Epithelial cell of proximal tubule (primary cell): ENCODE data around the gene MLN. TPM values are rescaled to one million over a fixed set of nuclear protein-coding genes. Genes with fewer than 3 reads are reported as not detected.

Source experiments
- DNase-seq: peaks from one replicate; pipeline ENCODE4 v3.0.0-alpha.2; 2011; ENCODE audit warnings: low read depth
- H3K4me3 ChIP-seq: 2 replicates; pipeline ENCODE4 v1.5.1; 2011; ENCODE audit warnings: low read depth, mild to moderate bottlenecking, low read length
- total RNA-seq: library from RNA; depleted of rRNA; stranded (reverse); fragments of >200 nt; gene quantifications from 2 replicates; pipeline ENCODE4 v1.2.3, GENCODE V29; 2015
- TF ChIP-seq, protein P1 (sequence below): conservative IDR thresholded peaks from 2 replicates; pipeline ENCODE4 v1.5.1; 2012; ENCODE audit warnings: low read depth, mild to moderate bottlenecking, low read length

MLN gene
- total RNA-seq, 1 donor from 2014 or later = not detected

GRCh38 chr6:33806841-33807240 lies 3.0 kb upstream of the MLN start:
- no peak for DNase-seq

GRCh38 chr6:33802186-33802958 lies 1.4 kb downstream of the MLN start:
- no peak for DNase-seq
- TF ChIP-seq, protein P1, sequence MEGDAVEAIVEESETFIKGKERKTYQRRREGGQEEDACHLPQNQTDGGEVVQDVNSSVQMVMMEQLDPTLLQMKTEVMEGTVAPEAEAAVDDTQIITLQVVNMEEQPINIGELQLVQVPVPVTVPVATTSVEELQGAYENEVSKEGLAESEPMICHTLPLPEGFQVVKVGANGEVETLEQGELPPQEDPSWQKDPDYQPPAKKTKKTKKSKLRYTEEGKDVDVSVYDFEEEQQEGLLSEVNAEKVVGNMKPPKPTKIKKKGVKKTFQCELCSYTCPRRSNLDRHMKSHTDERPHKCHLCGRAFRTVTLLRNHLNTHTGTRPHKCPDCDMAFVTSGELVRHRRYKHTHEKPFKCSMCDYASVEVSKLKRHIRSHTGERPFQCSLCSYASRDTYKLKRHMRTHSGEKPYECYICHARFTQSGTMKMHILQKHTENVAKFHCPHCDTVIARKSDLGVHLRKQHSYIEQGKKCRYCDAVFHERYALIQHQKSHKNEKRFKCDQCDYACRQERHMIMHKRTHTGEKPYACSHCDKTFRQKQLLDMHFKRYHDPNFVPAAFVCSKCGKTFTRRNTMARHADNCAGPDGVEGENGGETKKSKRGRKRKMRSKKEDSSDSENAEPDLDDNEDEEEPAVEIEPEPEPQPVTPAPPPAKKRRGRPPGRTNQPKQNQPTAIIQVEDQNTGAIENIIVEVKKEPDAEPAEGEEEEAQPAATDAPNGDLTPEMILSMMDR = no peak

More at GRCh38 chr6:33806841-33807240, 3.0 kb upstream of the MLN start:
- H3K4me3 ChIP-seq = no peak overlapping the region
- TF ChIP-seq, protein P1 = no peak

GRCh38 chr6:33801611-33802010 lies 2.2 kb downstream of the MLN start:
- TF ChIP-seq, protein P1 = no peak
- no peak overlapping the region for H3K4me3 ChIP-seq
- no peak for DNase-seq

More at GRCh38 chr6:33802186-33802958, 1.4 kb downstream of the MLN start:
- H3K4me3 ChIP-seq = no peak overlapping the region

DNA sequence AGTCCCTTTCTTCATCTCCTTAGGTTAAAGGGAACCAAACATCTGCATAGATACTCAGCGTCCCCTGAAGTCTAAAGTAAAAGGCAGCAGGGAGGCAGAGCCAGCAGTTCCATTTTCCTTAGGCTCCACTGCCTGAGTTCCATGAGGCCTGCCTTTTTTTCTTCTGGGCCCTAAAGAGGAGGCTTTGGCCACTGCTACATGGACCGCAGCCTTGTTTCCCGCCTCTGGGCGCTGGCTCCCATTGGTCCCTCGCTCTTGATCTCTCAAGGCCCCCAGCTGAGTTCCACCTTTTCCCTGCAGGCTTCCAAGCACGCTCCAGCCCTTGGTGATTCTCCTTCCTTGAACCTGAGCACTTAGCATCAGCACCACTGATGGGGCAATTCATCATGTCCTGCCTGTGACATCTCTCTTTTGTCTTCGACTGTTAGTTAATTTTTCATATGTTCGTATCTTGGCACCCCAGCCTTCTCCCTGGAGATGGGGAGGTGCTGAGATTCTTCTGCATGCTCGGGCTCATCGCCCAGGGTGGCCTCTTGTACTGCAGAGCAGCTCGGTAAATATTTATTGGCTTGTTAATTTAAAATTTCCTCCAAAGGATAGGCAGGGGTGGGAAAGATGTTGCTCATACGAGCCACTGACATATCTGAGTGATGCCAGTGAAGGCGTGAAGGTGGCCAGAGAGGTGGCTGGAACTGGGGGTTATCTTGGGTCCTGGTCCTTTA lies 3.4 kb downstream of the MLN start:
- no peak for DNase-seq
- H3K4me3 ChIP-seq = no peak overlapping the region
- TF ChIP-seq, protein P1 = no peak

GRCh38 chr6:33799454-33800113 lies 4.2 kb downstream of the MLN start:
- no peak for DNase-seq
- TF ChIP-seq, protein P1 = no peak
- no peak overlapping the region for H3K4me3 ChIP-seq

GRCh38 chr6:33798343-33798848 lies 5.4 kb downstream of the MLN start:
- no peak for DNase-seq
- no peak overlapping the region for H3K4me3 ChIP-seq
- TF ChIP-seq, protein P1 = no peak
